A549 treated with AZD9567 at 1 μM for 4 hours (cell line): Measurements from ENCODE around the gene ANGPT4. TPM values are rescaled to one million over a fixed set of nuclear protein-coding genes. Genes with fewer than 3 reads are reported as not detected.

ENCODE experiments used
- total RNA-seq: library from RNA; stranded (reverse); fragments of 200-300 nt; extraction: Qiagen RNA extraction; gene quantifications from 5 replicates; pipeline ENCODE4 v1.2.3, GENCODE V29; 2022; ENCODE audit not compliant: insufficient read depth

ANGPT4 gene, protein sequence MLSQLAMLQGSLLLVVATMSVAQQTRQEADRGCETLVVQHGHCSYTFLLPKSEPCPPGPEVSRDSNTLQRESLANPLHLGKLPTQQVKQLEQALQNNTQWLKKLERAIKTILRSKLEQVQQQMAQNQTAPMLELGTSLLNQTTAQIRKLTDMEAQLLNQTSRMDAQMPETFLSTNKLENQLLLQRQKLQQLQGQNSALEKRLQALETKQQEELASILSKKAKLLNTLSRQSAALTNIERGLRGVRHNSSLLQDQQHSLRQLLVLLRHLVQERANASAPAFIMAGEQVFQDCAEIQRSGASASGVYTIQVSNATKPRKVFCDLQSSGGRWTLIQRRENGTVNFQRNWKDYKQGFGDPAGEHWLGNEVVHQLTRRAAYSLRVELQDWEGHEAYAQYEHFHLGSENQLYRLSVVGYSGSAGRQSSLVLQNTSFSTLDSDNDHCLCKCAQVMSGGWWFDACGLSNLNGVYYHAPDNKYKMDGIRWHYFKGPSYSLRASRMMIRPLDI
- total RNA-seq: 0.01 to 0.06 TPM (median 0.03 TPM) in 4 of 5 replicates, not detected in the other

DNA sequence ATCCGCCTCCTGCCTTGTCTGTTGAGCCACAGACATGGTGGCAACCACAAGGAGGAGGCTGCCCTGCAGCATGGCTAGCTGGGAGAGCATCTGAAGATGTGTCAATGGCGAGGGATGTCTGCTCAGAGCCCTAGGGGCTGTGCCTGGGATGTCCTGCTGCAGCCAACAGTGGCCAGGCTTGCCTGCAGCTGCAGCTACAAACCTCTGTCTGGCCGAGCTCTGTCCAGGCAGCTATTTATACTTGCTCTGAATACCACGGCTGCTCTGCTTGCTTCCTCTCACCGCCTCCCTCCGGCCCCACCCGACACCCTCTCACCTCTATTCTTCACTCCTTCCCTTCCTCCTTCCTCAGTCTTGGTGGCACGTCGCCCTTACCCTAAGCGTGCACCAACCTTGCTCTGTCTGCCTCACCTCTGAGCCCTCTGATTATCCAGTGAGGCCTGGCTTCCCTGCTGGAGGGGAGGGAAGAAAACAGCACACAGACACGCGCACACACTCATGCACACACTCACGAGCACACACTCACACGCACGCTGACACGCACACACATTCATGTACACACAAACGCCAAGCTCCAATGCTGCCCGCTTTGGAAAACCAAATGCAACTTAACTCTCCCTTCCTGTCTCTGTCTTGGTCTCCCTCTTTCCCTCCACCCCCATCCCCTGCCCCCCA lies at the start of gene ANGPT4:
TSS of gene ANGPT4 (minus strand) at position 210 of the 675 bp plus-strand sequence. CDS start at position 90, 120 bp downstream.

DNA sequence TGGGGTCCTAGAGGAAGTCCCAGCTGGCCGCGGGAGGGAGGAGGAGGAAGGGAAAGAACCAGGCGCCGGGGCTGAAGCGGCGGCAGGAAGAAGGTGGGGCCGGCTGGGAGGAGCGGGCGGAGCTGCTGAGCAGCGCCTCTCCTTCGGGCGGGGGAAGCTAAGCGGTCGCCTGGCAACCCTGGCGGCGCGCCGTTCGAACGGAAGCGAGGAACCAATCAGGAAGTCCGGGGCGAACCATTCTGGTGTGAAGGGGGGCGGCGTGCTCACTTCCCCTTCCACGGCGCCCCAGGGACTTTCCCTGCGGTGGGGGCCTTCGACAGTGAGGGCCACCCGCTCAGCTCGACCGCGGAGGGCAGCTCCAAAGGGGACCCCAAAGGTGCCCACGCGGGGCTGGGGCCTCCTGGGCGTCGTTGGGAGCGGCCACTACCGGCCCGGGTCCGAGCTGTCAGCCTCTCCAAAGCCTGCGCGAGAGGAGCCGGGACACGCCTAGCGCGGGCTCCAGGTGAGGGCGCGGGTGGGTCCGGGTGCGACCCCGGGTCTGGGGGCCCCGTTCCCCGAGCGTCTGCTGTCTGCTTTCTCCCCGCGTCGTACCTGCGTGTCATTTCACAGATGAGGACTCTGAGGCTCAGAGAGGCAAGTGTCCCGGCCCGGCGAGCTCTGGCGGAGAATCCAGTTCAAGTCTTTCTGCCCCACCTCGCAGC lies 82.5 kb downstream of the ANGPT4 start, which contains the start of gene FAM110A:
TSS of gene FAM110A (plus strand) at position 266 of the 701 bp plus-strand sequence. CDS start 11,090 bp downstream, outside the sequence.

Other genes starting within 250 kb of the ANGPT4 start
- 0.02 TPM in 2 of 5 replicates, not detected in the others for gene SCRT2, start 240.5 kb downstream of the ANGPT4 start, total RNA-seq
- gene SLC52A3, start 147.8 kb downstream of the ANGPT4 start, total RNA-seq: 0.29 to 0.47 TPM (median 0.44 TPM) in 4 of 5 replicates, not detected in the other
- 7.2 to 10.0 TPM (median 9.7 TPM) in 5 replicates for gene FAM110A, start 82.6 kb downstream of the ANGPT4 start, total RNA-seq
- 0.12 TPM in 1 of 5 replicates, not detected in the others for gene RSPO4, start 86.0 kb upstream of the ANGPT4 start, total RNA-seq
- gene PSMF1, start 202.3 kb upstream of the ANGPT4 start, total RNA-seq: 200 to 234 TPM (median 224 TPM) in 5 replicates